NK-92 (cell line): ENCODE results near the gene UBE2H.

Experiments
- DNase-seq: peaks from one replicate; lab custom pipeline; 2025; ENCODE audit not compliant: unreplicated experiment; lab: John Stamatoyannopoulos, UW

The UBE2H gene

GRCh38 chr7:129792721-129793120 is 160.0 kb downstream of the UBE2H start:
- DNase-seq: no peak

DNA sequence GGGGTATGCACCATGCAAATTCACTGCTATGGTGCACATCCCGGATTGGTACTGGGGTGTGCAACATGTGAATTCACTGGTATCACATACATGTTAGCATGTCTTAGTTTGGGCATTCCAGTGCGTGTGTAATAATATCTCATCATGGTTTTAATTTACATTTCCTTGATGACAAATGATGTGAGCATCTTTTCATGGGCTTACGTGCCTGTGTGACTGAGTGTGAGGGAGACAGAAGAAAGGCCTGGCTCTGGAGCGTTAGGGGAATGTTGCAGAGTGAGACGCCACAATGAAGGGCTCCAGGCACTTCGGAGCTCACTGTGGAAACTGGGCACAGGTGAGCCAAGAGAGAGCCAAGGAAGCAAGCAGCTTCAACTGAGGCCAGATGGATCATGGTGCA is 162.6 kb downstream of the UBE2H start:
- DNase-seq: no peak

DNA sequence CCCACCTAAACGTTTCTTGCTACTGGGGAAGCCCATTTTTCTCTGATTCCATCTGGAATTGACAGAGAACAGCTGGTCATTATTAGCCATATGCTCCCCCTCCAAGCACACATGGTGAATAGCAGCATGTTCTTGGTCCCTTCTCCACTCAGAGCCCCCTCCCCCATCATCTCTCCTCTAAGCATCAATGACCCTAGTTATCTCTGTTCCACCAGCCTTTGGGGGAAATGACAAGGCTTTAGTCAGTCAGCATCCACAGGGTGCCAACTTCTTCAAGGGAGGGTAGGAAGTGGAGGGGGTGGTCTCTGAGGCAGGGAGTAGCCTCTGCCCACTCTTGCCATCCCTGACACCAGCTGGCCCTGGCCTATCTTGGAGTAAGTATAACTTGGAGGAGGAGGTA is 163.1 kb downstream of the UBE2H start:
- DNase-seq: no peak

DNA sequence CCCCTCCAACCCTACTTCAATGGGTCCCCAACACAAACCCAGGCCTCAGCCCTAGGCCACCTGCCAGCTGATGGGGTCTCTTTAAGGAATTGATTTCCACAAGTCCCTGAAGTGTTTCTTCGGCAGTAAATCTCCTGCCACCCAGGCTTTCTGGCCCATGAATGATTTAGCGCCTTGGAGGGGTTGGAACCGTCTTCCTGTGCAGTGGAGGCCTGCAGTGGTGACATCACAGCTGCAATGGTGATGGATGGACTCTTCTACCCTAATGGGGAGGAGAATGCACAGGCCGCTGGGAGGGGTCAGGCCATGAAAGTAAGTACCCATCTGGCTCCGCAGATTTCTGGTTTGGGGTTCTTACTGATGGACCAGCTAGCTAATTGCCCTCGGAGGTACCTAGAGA is 163.8 kb downstream of the UBE2H start:
- no peak for DNase-seq

- DNase-seq: no peak
Measured at GRCh38 chr7:129786825-129787563, 165.8 kb downstream of the UBE2H start.

DNA sequence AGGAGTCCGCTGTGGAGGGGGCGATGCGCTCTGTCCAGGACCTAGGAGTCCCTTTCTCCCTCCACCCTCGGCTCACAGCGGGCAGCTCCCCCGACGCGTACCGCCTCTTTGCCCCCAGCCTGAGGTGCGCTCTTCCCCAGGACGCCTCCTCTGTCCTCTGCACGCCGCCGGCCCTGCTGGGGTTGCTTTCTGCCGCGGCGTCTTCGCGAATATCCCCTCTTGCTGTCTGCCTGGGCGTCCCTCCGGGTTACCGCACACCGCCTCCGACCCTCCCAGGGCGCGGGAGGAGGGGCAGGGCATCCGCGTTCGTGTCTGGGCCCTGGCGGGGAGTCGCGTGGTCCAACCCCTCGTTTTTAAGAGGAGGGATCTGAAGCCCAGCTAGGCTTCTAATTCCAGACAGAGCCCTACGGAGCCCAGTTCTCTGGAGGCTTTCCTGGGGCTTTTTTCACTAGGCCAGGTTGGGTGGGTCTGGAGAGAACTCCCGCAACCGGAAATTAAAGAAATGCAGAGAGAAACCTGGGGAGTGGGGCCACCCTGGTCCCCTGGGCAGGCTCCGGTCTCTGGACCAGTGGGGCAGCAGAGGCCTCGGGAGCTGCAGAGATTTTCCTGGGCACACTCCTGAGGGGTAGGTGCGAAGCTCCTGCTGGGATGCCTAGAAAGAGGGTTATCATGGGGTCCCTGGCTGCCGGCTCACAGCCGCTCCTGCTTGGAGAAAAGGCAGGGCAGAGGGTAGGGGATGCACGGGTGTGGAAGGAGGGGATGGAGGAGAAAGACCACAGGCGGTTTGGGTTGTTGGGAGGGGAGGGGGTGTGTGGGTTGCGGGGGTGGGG is 166.9 kb downstream of the UBE2H start:
- DNase-seq: no peak

GRCh38 chr7:129784783-129785684 is 167.7 kb downstream of the UBE2H start:
- no peak for DNase-seq

DNA sequence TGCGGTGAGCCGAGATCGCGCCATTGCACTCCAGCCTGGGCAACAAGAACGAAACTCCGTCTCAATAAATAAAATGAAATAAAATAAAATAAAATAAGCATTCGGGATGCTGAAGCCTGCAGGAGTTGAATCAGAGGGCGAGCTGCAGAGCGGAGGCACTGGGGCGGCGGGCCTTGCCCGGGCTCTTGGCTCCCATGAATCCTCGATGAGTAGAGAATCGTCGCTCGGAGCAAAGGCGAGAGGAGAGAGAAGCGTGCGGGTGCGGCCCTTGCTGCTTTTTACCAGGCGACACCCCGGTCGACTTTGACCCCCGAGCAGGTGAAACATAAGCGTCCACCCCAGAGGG is 168.3 kb downstream of the UBE2H start:
- DNase-seq: no peak

GRCh38 chr7:129783584-129783919 is 169.2 kb downstream of the UBE2H start:
- DNase-seq: no peak

- no peak for DNase-seq
Measured at GRCh38 chr7:129782818-129783583, 169.8 kb downstream of the UBE2H start.

- no peak for DNase-seq
Measured at GRCh38 chr7:129781928-129782817, 170.6 kb downstream of the UBE2H start.

GRCh38 chr7:129780974-129781927 is 171.5 kb downstream of the UBE2H start:
- DNase-seq: no peak
